Raji (cell line): Measurements from ENCODE around the gene WIPF2.
A peak's percentile ranks its signal among the peaks of the same experiment; 100 is the strongest.

ENCODE experiments used
- POLR2A ChIP-seq: IDR thresholded peaks from 2 replicates; pipeline ENCODE4 v1.6.1; 2011; ENCODE audit warnings: low read depth, low read length, control low read depth; ENCODE audit not compliant: insufficient read depth

WIPF2 gene

GRCh38 chr17:40218740-40219593, at the start of gene WIPF2:
WIPF2 (plus strand) TSS chr17:40219304; CDS start chr17:40256460, 37,156 bp downstream.
- TF ChIP-seq POLR2A: peak; percentile 53; the same call in 1 of the 2 replicates

- TF ChIP-seq POLR2A: no peak
Observed at GRCh38 chr17:40170325-40170724, 48.8 kb upstream of the WIPF2 start.

- no peak for TF ChIP-seq POLR2A
Observed at GRCh38 chr17:40171750-40172149, 47.4 kb upstream of the WIPF2 start.

- no peak for TF ChIP-seq POLR2A
Observed at GRCh38 chr17:40173091-40173777, 45.9 kb upstream of the WIPF2 start.

- TF ChIP-seq POLR2A: no peak
Observed at GRCh38 chr17:40173778-40174135, 45.3 kb upstream of the WIPF2 start.

GRCh38 chr17:40174514-40174913, 44.6 kb upstream of the WIPF2 start:
- no peak for TF ChIP-seq POLR2A

- no peak for TF ChIP-seq POLR2A
Observed at GRCh38 chr17:40175928-40176753, 43.0 kb upstream of the WIPF2 start.

GRCh38 chr17:40176754-40177110, 42.4 kb upstream of the WIPF2 start:
- no peak for TF ChIP-seq POLR2A

- no peak for TF ChIP-seq POLR2A
Observed at GRCh38 chr17:40177275-40177874, 41.7 kb upstream of the WIPF2 start, which contains the start of gene RAPGEFL1. RAPGEFL1 (plus strand) TSS chr17:40177470; CDS start chr17:40177862, 392 bp downstream.

- no peak for TF ChIP-seq POLR2A
Observed at GRCh38 chr17:40178021-40178601, 41.0 kb upstream of the WIPF2 start.

- TF ChIP-seq POLR2A: no peak
Observed at GRCh38 chr17:40178660-40179059, 40.4 kb upstream of the WIPF2 start.

- TF ChIP-seq POLR2A: no peak
Observed at GRCh38 chr17:40179923-40180659, 39.0 kb upstream of the WIPF2 start.

- TF ChIP-seq POLR2A: no peak
Observed at GRCh38 chr17:40180694-40181093, 38.4 kb upstream of the WIPF2 start.

GRCh38 chr17:40181205-40181604, 37.9 kb upstream of the WIPF2 start:
- TF ChIP-seq POLR2A: no peak
